H54 (cell line): ENCODE results near the gene H19.

ENCODE experiments used
- DNase-seq: peaks from one replicate; pipeline ENCODE4 v3.0.0; 2011; ENCODE audit warnings: low spot score, mixed read lengths; ENCODE audit not compliant: insufficient read length
- FAIRE-seq: peaks from 3 replicates; lab custom pipeline; 2011; peaks lifted over from hg19 to GRCh38; lab: Jason Lieb, UNC
- POLR2A ChIP-seq: IDR thresholded peaks from 2 replicates; pipeline ENCODE4 v1.6.1; 2011; ENCODE audit warnings: low read depth, mild to moderate bottlenecking, low read length

The H19 gene

GRCh38 chr11:1994121-1994520, 3.5 kb downstream of the H19 start:
- TF ChIP-seq POLR2A = no peak
- DNase-seq = no peak
- no peak for FAIRE-seq

GRCh38 chr11:1992111-1992510, 5.5 kb downstream of the H19 start:
- no peak for TF ChIP-seq POLR2A

GRCh38 chr11:1990872-1991578, 6.6 kb downstream of the H19 start:
- FAIRE-seq = no peak
- DNase-seq = no peak
- no peak for TF ChIP-seq POLR2A

More at GRCh38 chr11:1992111-1992510, 5.5 kb downstream of the H19 start:
- no peak for FAIRE-seq
- DNase-seq = no peak

- no peak for DNase-seq
- no peak for TF ChIP-seq POLR2A
- FAIRE-seq = no peak
Measured at GRCh38 chr11:1989953-1990352, 7.7 kb downstream of the H19 start.

GRCh38 chr11:1988667-1989317, 8.8 kb downstream of the H19 start:
- TF ChIP-seq POLR2A = no peak
- FAIRE-seq = no peak
- DNase-seq = no peak

GRCh38 chr11:1988174-1988573, 9.5 kb downstream of the H19 start:
- TF ChIP-seq POLR2A = no peak
- FAIRE-seq = no peak

GRCh38 chr11:1987024-1987423, 10.6 kb downstream of the H19 start:
- DNase-seq = no peak
- TF ChIP-seq POLR2A = no peak
- no peak for FAIRE-seq

More at GRCh38 chr11:1988174-1988573, 9.5 kb downstream of the H19 start:
- DNase-seq = no peak

- no peak for FAIRE-seq
- TF ChIP-seq POLR2A = no peak
- DNase-seq = no peak
Measured at GRCh38 chr11:1983601-1983961, 14.1 kb downstream of the H19 start.

- FAIRE-seq (no peak), DNase-seq (no peak)
- no peak for TF ChIP-seq POLR2A
Measured at GRCh38 chr11:1982873-1983600, 14.6 kb downstream of the H19 start.

GRCh38 chr11:1979607-1980006, 18.0 kb downstream of the H19 start:
- no peak for FAIRE-seq
- DNase-seq = no peak
- no peak for TF ChIP-seq POLR2A

GRCh38 chr11:1978720-1979473, 18.7 kb downstream of the H19 start:
- FAIRE-seq = no peak
- no peak for DNase-seq
- no peak for TF ChIP-seq POLR2A

- TF ChIP-seq POLR2A = no peak
- FAIRE-seq (no peak), DNase-seq (no peak)
Measured at GRCh38 chr11:1975185-1975584, 22.5 kb downstream of the H19 start.

- no peak for FAIRE-seq
- TF ChIP-seq POLR2A = no peak
Measured at GRCh38 chr11:1970956-1971355, 26.7 kb downstream of the H19 start.

GRCh38 chr11:1969776-1970175, 27.9 kb downstream of the H19 start:
- no peak for TF ChIP-seq POLR2A
- no peak for DNase-seq
- no peak for FAIRE-seq

More at GRCh38 chr11:1970956-1971355, 26.7 kb downstream of the H19 start:
- DNase-seq = no peak
